Peyer's patch (tissue), 4 donors: ENCODE measurements around the gene BBS9.

Source experiments
- POLR2A ChIP-seq, 2 donors: fragments of 450-650 bp; IDR thresholded peaks; one replicate each; pipeline ENCODE4 v1.5.1; 2017; ENCODE audit warnings: antibody characterized with exemption in 2 of 2, mild to moderate bottlenecking in 2 of 2, moderate library complexity in 2 of 2
- TF ChIP-seq, protein P1 (sequence below), 6 experiments: fragments of 450-650 bp in 4 of 6; fragments of 200-600 bp in 2 of 6; sonication (generic) in 1 of 6; IDR thresholded peaks; one replicate each; pipeline ENCODE4 v1.5.1; 2017 to 2019; ENCODE audit warnings: antibody characterized with exemption in 6 of 6, mild to moderate bottlenecking in 3 of 6, moderate library complexity in 1 of 6

DNA sequence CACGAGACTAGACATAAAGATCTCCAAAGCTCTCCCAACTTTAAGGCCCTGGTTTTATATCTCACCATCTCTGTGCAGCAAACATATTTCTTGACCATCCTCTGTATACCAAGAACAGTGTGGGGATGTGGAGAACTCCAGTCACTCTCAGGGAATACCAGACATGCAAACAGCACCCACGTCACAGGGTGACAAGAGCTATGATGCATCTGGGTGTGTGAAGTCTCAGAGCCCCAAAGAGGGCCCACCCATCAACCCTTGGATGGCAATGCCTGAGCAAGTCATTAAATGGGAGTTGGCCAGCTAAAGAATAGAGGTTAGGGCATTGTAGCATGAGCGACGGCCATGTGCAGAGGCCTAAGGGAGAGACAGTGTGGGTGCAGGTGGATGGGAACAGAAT lies 402.5 kb downstream of the BBS9 start:
- TF ChIP-seq POLR2A (IDR thresholded peaks at IDR 0.05): no peak
- TF ChIP-seq, protein P1, sequence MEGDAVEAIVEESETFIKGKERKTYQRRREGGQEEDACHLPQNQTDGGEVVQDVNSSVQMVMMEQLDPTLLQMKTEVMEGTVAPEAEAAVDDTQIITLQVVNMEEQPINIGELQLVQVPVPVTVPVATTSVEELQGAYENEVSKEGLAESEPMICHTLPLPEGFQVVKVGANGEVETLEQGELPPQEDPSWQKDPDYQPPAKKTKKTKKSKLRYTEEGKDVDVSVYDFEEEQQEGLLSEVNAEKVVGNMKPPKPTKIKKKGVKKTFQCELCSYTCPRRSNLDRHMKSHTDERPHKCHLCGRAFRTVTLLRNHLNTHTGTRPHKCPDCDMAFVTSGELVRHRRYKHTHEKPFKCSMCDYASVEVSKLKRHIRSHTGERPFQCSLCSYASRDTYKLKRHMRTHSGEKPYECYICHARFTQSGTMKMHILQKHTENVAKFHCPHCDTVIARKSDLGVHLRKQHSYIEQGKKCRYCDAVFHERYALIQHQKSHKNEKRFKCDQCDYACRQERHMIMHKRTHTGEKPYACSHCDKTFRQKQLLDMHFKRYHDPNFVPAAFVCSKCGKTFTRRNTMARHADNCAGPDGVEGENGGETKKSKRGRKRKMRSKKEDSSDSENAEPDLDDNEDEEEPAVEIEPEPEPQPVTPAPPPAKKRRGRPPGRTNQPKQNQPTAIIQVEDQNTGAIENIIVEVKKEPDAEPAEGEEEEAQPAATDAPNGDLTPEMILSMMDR (IDR thresholded peaks at IDR 0.05): no peak
